DLD1 (cell line): ENCODE data around the gene ANKS1A.

Source experiments
- in situ Hi-C: cut with HindIII; loops from 2 replicates; pipeline ENCODE4 v1.10.0; 2017; ENCODE audit warnings: low sequenced_read_pairs

The ANKS1A gene

GRCh38 chr6:34953061-34954025 lies 64.3 kb downstream of the ANKS1A start:
- in situ Hi-C loops = no loop called here

DNA sequence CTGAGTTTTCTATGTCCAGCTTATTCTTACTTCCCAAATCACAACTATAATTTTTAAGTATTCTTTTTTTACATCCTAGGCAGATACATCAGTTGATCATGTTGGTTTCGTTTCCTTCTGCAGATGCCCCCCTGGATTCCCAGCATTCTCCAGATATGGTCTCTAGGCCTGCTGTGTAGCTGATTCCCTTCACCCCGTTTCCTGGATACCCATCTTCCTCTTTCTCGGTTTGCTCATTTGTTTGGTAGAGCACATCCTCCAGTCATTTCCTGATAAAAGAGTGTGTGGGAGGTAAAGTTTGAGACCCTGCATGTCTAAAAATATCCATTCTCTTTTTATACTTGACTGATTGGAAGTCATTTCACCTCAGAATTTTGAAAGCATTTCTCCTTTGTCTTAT lies 66.4 kb downstream of the ANKS1A start:
- in situ Hi-C loops = no loop called here

- in situ Hi-C loops = no loop called here
Observed at GRCh38 chr6:34957231-34957783, 68.3 kb downstream of the ANKS1A start.

- in situ Hi-C loops = no loop called here
Observed at GRCh38 chr6:34958734-34959133, 69.7 kb downstream of the ANKS1A start.

GRCh38 chr6:34959224-34959623 lies 70.2 kb downstream of the ANKS1A start:
- in situ Hi-C loops = no loop called here

DNA sequence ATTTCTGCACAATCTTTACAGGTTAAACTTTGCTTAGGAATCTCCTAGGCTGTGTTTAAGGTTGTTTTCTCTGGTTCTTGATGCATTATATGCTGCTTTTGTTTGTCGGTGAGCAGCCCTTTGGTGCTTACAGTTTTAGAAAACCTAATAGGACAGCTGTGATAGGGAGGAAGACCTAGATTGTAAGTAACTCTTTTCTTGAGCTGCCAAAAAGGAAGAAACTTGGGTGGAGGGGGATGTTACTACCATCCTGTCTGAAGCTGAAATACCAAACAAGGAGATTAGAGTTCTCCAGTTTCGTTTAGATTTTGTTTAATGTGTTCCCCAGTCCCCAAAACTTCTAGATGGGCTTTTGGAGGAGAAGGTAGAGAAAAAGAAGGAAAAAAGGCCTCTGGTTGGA lies 72.0 kb downstream of the ANKS1A start:
- in situ Hi-C loops = no loop called here

GRCh38 chr6:34961574-34961973 lies 72.5 kb downstream of the ANKS1A start:
- in situ Hi-C loops = no loop called here

DNA sequence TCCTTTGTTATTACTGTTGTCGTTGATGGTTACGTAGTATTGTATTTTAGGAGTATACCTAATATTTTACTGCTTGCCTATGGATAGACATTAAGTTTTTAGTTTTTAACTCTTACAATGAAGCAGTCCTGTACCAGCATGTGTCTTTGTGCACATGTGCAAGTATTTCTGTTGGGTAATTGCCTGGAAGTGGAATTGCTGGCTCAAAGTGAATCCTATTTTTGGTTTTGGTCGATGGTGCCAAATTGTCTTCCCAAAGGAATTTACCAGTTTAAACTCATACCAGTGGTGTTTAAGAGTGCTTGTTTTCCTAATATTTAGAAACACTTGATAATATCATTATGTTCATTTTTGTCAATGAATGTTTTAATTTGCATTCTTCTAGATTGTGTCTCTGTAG lies 75.5 kb downstream of the ANKS1A start:
- in situ Hi-C loops = no loop called here

- in situ Hi-C loops = no loop called here
Observed at GRCh38 chr6:34967461-34967860, 78.4 kb downstream of the ANKS1A start.

DNA sequence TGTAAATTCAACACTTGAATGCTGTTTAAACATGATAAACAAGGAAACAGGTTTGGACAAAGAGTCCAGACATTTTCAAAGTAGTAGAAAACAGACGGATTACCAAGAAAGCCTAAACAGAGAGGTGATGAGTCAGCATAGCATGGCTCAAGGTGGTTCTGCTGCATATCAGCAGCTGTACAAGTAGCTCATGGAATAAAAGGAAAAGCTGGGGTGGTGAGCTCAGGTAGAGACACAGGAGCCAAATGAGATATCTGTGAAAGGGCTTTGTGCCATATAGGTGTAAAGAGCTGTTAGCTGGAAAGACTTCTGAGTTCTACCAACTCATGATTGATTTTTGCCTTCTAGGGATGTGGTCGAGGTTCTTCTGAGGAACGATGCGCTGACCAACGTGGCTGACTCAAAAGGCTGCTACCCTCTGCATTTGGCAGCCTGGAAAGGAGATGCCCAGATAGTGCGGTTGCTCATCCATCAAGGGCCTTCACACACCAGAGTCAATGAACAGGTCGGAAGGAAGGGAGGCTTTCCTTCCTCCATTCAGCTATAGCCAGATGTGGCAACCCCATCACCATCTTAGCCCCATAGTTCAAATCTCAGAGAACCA lies 80.7 kb downstream of the ANKS1A start:
- in situ Hi-C loops = no loop called here

DNA sequence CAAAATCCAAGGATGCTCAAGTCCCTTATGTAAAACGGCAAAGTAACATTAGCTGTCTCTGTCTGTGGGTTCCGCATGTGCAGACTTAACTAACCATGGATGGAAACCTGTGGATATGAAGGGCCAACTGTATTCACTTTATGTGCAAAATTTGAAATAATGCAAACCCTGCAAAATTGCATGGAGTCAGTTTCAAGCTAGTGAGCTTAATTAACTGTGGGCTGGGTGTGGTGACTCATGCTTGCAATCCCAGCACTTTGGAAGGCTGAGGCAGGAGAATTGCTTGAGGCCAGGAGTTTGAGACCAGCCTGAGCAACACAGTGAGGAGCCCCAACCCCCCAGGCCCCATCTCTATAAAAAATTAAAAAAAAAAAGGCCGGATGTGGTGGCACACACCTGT lies 81.4 kb downstream of the ANKS1A start:
- in situ Hi-C loops = no loop called here

GRCh38 chr6:34970957-34971356 lies 81.9 kb downstream of the ANKS1A start:
- in situ Hi-C loops = no loop called here

- in situ Hi-C loops = no loop called here
Observed at GRCh38 chr6:34973547-34974248, 84.6 kb downstream of the ANKS1A start.

- in situ Hi-C loops = no loop called here
Observed at GRCh38 chr6:34974249-34974642, 85.2 kb downstream of the ANKS1A start.

DNA sequence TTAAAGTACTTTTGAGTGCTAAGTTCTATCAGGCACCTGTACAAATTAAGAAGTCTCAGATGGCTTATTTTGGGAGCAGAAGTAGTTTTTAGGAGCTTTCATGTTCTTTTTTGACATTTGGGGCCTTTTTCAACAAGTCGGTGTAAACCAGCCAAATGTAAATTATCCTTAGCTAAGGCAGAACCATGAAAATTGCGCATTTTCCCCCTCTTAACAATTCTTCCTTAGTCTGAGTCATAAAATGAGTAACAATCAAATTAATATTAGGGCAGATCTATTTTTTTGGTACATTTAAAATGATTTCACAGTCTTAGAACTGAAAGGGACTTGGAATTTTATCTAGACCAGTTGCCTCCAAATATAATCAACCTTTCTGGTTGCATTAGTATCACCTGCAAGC lies 87.2 kb downstream of the ANKS1A start:
- in situ Hi-C loops = no loop called here

DNA sequence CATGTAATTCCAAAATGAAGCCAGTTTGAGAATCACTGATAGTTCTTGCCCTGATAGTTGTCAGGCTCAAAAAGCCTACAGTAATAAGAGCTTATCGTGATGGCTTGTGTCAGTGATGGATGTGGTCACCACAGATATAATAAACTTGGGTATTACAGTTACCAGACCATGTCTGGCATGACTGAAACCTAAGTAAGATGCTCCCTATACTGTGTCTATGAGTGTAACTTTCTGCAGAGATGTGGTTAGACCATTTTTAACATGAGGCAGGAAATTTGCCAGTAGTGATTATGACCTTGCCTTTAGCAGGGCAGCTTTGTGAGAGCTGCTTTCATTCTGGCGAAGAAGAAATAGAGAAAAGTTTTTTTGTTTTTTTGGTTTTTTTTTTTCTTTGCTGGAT lies 90.2 kb downstream of the ANKS1A start:
- in situ Hi-C loops = no loop called here

DNA sequence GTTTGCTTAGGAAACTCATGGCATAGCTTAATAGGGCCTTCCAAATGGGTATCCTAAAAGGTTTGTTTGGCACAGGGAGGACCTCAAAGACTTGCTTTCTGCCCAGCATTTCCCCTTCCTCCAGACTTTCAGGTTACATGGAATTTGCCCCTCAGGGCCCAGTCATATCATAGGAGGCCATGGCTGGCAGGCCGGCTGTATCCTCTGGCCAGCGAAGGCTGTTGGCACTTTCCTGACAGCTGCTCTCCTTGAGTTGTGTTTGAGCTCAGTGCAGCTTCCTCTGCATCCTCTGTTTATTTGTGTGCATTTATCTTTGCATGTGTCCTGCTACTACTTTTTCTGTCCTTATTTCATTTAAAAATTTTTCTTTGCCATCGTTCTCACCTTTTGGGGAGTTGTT lies 90.9 kb downstream of the ANKS1A start:
- in situ Hi-C loops = no loop called here

GRCh38 chr6:34981366-34981765 lies 92.3 kb downstream of the ANKS1A start:
- in situ Hi-C loops = no loop called here

- in situ Hi-C loops = no loop called here
Observed at GRCh38 chr6:34981951-34982350, 92.9 kb downstream of the ANKS1A start.

DNA sequence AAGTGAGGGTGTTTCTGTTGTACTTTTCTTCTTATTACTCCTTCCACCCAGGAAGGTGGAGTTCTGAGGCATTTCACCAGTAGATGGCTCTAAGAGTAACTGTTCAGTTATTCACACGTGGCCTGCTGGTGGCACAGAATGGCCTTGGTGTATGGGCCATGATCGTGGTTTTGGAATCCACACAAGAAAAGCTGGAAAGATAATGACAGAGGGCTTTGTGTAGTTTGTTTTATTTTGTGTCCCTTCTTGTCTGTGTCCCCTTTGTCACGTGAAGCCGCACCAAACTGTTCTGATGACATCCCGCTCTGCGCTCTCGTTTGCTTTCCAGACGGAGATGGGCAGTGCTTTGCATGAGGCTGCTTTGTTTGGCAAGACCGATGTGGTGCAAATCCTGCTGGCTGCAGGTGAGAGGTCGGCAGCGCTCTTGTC lies 93.4 kb downstream of the ANKS1A start:
- in situ Hi-C loops = no loop called here

DNA sequence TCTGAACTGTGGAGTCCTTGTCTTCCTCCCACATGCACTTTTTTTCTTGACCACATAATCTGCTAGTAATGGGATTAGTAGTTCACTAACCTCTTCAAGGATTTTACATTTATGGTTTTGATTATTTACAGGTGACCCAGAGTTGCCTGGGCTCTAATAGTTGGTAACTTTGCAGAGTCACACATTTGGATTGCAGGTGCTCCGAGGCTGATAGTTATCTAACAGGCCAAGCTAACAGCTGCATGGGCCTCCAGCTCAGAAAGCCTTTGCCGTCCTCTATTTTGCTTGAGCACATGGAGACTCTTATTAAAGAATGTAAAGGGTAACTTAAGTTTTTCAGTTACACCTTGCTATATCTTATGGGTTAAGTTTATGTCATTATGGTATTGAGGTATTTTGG lies 95.4 kb downstream of the ANKS1A start:
- in situ Hi-C loops = no loop called here
